Suppressor macrophage (primary cell): ENCODE results near the gene SLC24A5.
A peak's percentile ranks its signal among the peaks of the same experiment; 100 is the strongest.

Source experiments
- DNase-seq, 4 experiments: peaks; one replicate each; pipeline ENCODE4 v3.0.0-alpha.2; 2020 to 2022

The SLC24A5 gene

DNA sequence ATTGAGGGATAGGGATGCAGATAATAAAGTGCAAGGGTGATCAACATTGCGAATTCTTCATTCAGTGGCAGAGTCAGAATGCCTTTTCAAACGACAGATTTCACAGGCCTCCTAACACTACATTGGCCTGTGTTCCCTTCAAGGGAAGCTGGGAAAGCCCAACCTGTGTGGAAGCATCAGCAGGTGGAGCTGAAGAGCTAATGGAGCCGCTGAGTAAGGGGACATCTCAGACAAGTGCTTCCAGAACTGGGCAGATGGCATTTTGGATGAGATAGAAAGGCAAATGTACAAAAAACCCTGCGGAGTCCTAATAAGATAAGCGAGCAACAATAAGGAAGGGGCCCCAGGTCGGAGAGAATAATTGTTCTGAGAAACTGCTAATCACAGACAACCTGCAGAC, 8.5 kb upstream of the SLC24A5 start:
- DNase-seq: peak in 1 of 4 experiments; percentile 2

DNA sequence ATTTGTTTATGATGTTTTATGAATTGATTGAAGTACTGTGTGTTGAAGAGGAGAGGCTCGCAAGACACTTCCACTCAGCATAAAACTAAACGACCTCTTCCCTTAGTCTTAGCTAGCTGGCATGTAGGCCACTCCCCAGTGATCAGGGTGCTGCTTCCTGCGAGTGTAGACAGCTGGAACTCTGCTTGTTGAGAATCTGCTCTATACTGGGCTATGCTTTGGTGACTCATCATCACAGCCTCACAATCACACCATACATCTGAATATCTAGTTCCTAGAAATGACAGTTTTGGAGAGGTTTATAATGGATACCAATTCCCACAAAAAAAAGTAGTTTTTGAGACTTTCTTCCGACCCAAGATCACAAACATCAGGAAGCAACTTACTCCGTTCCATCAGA, 1.5 kb upstream of the SLC24A5 start:
- DNase-seq: no peak

GRCh38 chr15:48121849-48122248, 1.1 kb downstream of the SLC24A5 start:
- no peak for DNase-seq

GRCh38 chr15:48126667-48127355, 6.0 kb downstream of the SLC24A5 start:
- no peak for DNase-seq

GRCh38 chr15:48131324-48131723, 10.5 kb downstream of the SLC24A5 start:
- peak; percentile 5 to 27 (median 18) for DNase-seq

DNA sequence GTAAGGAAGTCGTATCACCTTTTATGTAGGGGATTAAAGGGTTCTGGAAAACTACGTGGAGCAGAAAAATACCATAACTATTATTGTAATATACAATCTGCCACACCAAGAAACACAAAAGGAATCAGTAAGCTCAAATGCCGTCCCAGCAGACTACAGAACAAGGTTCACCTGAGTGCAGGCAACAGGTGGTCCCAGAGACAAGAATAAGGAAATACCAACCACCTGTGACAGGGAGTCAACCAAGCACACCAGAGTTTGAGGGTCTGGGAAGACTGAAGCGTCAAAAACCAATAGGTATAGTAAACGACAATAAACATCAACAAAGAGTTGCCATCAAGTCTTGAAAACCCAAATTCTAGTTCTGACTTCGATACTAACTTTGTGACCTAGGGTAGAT, 12.1 kb downstream of the SLC24A5 start:
- DNase-seq: no peak

- DNase-seq: no peak
Measured at GRCh38 chr15:48143856-48144255, 23.1 kb downstream of the SLC24A5 start.

GRCh38 chr15:48144889-48145288, 24.1 kb downstream of the SLC24A5 start:
- DNase-seq: peak in 1 of 4 experiments; percentile 3

DNA sequence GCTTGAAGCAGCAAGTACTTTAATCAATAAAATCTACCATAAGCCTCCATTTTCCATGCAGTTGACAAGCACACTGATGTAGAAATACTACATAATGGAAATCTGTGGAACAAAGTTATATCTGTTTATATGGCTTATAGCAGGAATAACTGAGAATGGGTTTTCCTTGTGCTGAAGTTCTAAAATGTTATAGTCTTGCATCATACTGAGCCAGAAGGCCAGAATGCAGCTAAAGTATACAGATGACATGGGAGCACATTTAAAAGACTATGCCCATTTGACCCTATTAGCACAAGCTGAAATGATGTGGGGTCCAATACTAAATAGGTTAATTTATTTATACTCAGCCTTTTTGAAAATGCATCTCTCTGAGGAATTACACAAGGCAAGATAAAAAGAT, 25.1 kb downstream of the SLC24A5 start:
- no peak for DNase-seq

GRCh38 chr15:48147358-48147757, 26.6 kb downstream of the SLC24A5 start:
- no peak for DNase-seq

DNA sequence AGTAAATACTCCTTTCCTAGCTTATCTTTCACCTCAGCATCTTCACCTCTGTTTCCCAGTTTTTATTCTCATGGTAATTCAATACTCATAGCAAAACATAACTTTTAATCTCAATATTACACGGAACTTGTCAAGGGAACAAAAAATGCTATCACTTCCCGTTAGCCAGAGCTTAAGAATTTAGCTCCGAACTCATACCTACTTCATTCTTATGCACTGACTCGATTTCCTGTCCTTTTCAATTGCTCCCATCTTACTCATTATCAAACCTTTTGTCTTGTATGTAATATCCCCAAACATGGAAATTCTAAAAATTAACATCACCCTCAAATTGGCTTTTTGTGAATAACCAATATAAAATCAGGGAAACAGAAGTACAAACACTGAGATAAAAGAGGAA, 29.1 kb downstream of the SLC24A5 start:
- DNase-seq: no peak

GRCh38 chr15:48153526-48153925, 32.7 kb downstream of the SLC24A5 start:
- no peak for DNase-seq

- DNase-seq: no peak
Measured at GRCh38 chr15:48168616-48169015, 47.8 kb downstream of the SLC24A5 start.

DNA sequence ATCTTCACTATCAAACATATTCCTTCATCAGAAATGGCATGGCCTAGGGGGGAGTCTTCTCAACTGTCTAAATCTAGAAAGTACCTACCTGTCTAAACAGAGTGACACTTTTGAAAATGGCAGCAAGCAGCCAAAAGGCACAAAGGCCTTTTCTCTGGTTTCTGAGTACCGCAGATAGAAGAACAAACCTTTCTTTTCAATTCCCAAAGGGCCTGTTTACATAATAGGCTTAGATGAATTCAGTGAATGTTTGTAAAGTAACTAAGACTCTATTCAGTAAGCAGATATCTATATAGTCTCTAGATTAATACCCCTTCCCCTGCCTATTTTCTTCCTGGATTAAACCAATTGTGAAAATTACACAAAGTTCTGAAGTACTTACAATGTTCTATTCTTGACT, 50.2 kb downstream of the SLC24A5 start:
- no peak for DNase-seq

DNA sequence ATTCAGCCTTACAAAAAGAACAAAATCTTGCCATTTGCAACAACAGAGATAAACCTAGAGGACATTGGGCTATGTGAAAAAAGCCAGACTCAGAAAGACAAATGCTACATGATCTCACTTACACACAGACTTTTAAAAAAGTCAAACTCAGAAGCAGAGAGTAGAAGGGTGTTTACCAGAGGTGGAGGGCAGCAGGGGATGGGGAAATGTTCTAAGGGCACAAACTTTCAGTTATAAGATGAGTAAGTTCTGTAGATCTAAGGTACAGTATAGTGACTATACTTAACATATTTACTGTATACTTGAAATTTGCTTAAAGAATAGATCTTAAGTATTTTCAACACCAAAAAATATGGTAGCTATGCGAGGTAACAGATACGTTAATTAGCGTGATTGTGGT, 54.3 kb downstream of the SLC24A5 start:
- no peak for DNase-seq

GRCh38 chr15:48176112-48176511, 55.3 kb downstream of the SLC24A5 start:
- no peak for DNase-seq

- DNase-seq: no peak
Measured at GRCh38 chr15:48176957-48177356, 56.2 kb downstream of the SLC24A5 start.

GRCh38 chr15:48177383-48177765, 56.6 kb downstream of the SLC24A5 start:
- DNase-seq: peak; percentile 19 to 29 (median 24)

DNA sequence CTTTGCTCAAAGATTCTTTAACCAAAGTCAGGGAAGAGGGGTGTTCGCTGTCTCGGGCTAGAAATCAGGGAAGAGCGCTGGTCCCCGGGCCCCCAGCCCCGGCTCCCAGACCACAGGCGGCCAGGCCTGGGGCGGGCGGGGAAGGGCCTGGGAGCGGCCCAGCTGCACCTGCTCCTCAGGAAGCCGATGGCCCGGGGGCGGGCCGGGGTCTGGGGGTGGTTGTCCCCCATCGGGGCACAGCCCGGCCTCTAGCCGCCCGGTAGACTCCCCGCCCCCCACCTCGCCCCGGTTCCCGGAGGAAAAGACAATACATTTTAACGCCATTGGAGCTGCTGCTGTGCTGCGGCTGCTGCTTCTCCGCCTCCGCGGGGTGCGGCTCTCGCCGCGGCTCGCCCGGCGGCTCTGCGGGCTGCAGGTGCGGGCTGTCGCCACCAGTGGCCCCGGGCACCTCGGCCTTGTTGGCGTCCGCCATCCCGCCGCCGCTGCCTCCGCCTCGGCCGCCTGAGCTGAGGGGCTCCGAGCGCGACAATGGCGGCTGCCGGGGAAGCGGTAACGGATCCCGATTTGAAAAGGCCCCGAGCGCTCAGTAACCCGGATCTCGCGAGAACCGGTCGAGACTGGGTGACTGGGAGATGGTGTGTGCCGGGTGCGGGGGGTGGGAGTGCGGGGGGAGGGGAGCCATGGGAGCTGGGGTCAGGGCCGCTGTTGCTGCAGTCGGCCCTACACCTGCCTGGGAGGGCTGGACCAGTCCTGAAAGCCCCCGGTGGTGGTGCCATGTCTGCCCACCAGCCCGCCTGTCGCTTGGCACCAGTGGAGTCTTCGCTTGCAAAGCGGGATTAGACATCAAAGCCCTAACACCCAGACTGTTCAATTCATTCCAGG, 57.2 kb downstream of the SLC24A5 start, which contains the start of gene MYEF2:
TSS of gene MYEF2 (minus strand) at position 530 of the 882 bp plus-strand sequence. CDS start at position 472, 58 bp downstream.
- peak; percentile 19 to 46 (median 42) for DNase-seq

DNA sequence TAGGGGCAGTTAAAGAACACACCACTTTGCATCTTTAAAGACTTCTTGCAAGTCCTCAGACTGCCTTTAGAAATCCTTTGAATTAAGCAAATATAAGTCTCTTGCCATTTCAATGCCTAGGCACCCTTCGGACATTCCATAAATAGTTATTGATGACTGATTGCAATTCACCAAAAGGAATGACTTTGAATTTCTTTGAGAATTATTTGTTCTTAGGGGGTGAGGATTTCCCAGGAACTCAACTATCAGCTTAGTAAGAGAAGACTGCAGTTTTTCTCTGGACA, 57.8 kb downstream of the SLC24A5 start:
- no peak for DNase-seq

DNA sequence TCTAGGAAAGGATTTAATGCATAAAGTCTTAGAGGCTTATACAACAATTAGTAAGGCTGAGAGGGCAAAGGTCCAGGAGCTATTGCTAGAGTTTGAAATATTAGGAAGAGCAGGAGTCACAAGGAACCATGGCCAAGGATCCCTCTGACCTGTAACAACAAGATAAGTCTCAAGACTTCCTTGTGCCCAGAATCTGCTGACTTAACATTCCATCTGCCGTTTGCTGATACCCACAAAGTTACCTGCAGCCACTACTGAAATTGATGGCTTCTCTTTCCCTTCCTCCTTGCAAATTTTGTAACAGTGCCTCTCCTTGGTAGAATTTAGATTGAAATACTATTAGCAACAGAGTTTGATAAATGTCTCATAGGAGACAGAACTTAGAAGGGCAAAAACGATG, 62.0 kb downstream of the SLC24A5 start:
- no peak for DNase-seq

- no peak for DNase-seq
Measured at GRCh38 chr15:48185529-48185928, 64.7 kb downstream of the SLC24A5 start.

- no peak for DNase-seq
Measured at GRCh38 chr15:48186271-48186670, 65.5 kb downstream of the SLC24A5 start.

GRCh38 chr15:48190932-48191573, 70.3 kb downstream of the SLC24A5 start:
- DNase-seq: peak; percentile 51 to 79 (median 66)
